Left lung (tissue), 10 donors: ENCODE results near the gene POLR3G. TPM values are rescaled to one million over a fixed set of nuclear protein-coding genes. Genes with fewer than 3 reads are reported as not detected.

Experiments used
- ATAC-seq: fragments of 200-7000 bp; cut with Tn5 transposase; one replicate; pipeline ENCODE4 v1.9.1; 2020; ENCODE audit warnings: moderate library complexity
- DNase-seq, 4 donors: peaks; one replicate each; pipeline ENCODE4 v3.0.0-alpha.2; 2013 to 2020
- H3K27ac ChIP-seq, 2 donors: fragments of 200-600 bp; sonication (generic) in 1 of 2; one replicate each; pipeline versions ENCODE4 v1.5.0 to v1.8.0; 2020 to 2021
- H3K27me3 ChIP-seq, 2 donors: fragments of 200-600 bp; sonication (generic) in 1 of 2; one replicate each; pipeline versions ENCODE4 v1.5.0 to v1.8.0; 2020 to 2021
- H3K36me3 ChIP-seq, 2 donors: fragments of 200-600 bp; sonication (generic) in 1 of 2; one replicate each; pipeline versions ENCODE4 v1.5.0 to v1.8.0; 2020 to 2021
- H3K4me1 ChIP-seq, 2 donors: fragments of 200-600 bp; one replicate each; pipeline ENCODE4 v1.8.0; 2021
- H3K4me3 ChIP-seq, 2 donors: fragments of 200-600 bp; sonication (generic) in 1 of 2; one replicate each; pipeline versions ENCODE4 v1.5.0 to v1.8.0; 2020 to 2021; ENCODE audit warnings: mild to moderate bottlenecking in 1 of 2
- H3K9me3 ChIP-seq, 2 donors: fragments of 200-600 bp; sonication (generic) in 1 of 2; one replicate each; pipeline versions ENCODE4 v1.5.0 to v1.8.0; 2020 to 2021
- CTCF ChIP-seq, 2 donors: fragments of 200-600 bp; sonication (generic) in 1 of 2; IDR thresholded peaks; one replicate each; pipeline versions ENCODE4 v1.5.0 to v1.8.0; 2021; ENCODE audit warnings: antibody characterized with exemption in 2 of 2
- intact Hi-C, 2 donors: fragments of 100-400 bp; cut with DNase I; formaldehyde crosslinking; loops; one replicate each; pipeline versions ENCODE4 v1.11.2 to v1.14.2; 2022
- polyA plus RNA-seq, 6 donors: library from polyadenylated mRNA; unstranded; fragments of 120-200 nt; gene quantifications; one replicate each; pipeline ENCODE4 v1.2.1, GENCODE V29; 2013; ENCODE audit not compliant: insufficient read length in 6 of 6
- total RNA-seq, 2 donors: library from RNA; stranded (reverse); fragmentation: NEBNext Ultra II Directional; extraction: Animal tissue kit (Norgen Biotek cat#: 25700); gene quantifications; one replicate each; pipeline ENCODE4 v1.2.1, GENCODE V29; 2021
- donor health status: DM: no; HTN: yes; CAD: no.
- donor health status: DM: no; HTN: no; CAD: no.

The POLR3G gene
- total and polyA plus RNA-seq, 8 donors, result 2.0 to 4.5 (median 3.5) TPM

DNA sequence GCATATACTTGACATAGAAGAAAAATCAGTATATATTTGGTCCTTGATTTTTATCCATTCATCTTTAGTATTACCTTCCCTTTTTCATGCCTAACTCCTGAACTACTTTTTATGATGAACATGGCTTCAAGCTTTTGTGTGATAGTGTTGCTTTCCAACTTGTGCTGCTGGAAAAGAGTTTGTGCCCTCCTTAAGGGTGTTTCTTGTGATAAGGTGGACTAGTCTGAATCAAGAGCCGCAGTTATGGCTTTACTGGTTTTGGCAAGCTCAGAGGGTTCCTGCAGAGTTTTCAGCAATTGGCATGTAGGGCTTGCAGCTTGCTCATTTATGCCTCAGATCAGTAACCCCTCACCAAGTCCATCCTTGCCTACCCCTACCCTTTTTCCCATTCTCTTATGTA is 20.5 kb downstream of the POLR3G start:
- no peaks in the 10 kb centered on the region for H3K9me3 ChIP-seq
- H3K27me3 ChIP-seq, result no peaks in the 10 kb centered on the region
- intact Hi-C loops, result no loop called here
- no peak for TF ChIP-seq CTCF (IDR thresholded peaks at IDR 0.05)
- H3K4me3 ChIP-seq, result no peak overlapping the region
- H3K27ac ChIP-seq, result no peak overlapping the region
- DNase-seq (no peak), ATAC-seq (no peak)
- no peaks in the 10 kb centered on the region for H3K4me1 ChIP-seq
- H3K36me3 ChIP-seq, result no peaks in the 10 kb centered on the region

DNA sequence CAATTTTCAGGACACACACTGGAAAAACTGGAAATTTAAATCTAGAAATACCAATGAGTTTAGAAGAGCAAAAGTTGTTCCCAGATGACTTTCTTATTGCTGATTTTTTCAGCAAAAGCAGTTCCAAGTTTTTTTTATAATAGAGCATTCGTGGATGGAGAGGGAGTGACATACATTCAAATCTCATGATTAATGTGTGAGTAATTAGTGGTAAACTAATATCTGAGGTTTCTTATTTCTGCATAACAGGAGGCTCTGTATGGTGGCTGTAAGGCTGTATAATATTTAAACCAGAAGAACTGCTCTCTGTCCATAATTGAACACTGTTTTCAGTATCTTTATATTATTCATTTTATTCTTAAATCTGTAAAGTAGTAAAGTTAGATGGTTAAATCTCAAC is 28.9 kb downstream of the POLR3G start:
- intact Hi-C loops, result no loop called here
- Histone ChIP-seq H3K4me1 (no peaks in the 10 kb centered on the region), H3K27me3 (no peaks in the 10 kb centered on the region), H3K4me3 (no peak overlapping the region), H3K27ac (no peak overlapping the region), H3K36me3 (no peaks in the 10 kb centered on the region), H3K9me3 (no peaks in the 10 kb centered on the region)
- DNase-seq, result no peak
- no peak for TF ChIP-seq CTCF (IDR thresholded peaks at IDR 0.05)
- ATAC-seq, result no peak

DNA sequence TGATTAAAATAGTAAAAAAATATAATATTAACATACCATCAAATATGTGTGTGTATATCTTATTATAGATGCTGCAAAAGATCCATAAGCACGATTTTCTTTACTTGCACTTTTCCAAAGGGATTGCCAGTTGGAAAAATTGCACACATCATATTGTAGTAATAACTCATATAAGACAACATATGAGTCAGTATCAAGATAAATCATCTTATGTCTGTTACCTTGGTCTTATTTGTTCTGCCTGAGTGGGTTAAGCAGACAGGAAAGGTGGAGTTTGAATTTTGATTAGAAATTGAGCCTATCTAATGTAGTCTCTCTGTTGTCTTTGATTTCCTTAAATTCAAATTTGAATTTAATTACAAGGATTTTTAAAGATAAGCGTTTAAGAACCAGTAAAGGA is 30.1 kb downstream of the POLR3G start:
- intact Hi-C loops, result no loop called here
- Histone ChIP-seq H3K27me3 (no peaks in the 10 kb centered on the region), H3K27ac (no peak overlapping the region), H3K4me3 (no peak overlapping the region), H3K4me1 (no peaks in the 10 kb centered on the region), H3K36me3 (no peaks in the 10 kb centered on the region), H3K9me3 (no peaks in the 10 kb centered on the region)
- no peak for ATAC-seq
- DNase-seq, result no peak
- no peak for TF ChIP-seq CTCF (IDR thresholded peaks at IDR 0.05)

DNA sequence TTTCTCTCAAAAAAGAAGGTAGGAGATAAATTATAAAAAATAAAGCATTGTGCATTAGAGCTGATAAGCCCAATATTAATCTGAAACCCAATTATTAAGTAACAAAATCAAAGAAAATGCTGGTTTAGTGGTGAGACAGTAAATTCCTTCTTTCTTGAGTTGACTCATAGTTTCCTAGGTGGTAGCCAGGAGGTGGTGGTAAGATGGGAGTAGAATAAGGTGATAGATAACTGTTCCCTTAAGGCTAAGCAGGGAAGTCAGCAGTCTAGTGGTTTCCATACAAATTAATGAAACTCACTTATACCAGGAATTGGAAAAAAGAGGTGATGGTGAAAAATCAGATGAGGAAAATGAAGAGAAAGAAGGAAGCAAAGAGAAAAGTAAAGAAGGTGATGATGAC is 31.6 kb downstream of the POLR3G start:
- Histone ChIP-seq H3K27ac (no peak overlapping the region), H3K9me3 (no peaks in the 10 kb centered on the region), H3K4me1 (no peaks in the 10 kb centered on the region), H3K27me3 (no peaks in the 10 kb centered on the region), H3K36me3 (no peaks in the 10 kb centered on the region), H3K4me3 (no peak overlapping the region)
- ATAC-seq (no peak), DNase-seq (no peak)
- intact Hi-C loops, result no loop called here
- no peak for TF ChIP-seq CTCF (IDR thresholded peaks at IDR 0.05)

DNA sequence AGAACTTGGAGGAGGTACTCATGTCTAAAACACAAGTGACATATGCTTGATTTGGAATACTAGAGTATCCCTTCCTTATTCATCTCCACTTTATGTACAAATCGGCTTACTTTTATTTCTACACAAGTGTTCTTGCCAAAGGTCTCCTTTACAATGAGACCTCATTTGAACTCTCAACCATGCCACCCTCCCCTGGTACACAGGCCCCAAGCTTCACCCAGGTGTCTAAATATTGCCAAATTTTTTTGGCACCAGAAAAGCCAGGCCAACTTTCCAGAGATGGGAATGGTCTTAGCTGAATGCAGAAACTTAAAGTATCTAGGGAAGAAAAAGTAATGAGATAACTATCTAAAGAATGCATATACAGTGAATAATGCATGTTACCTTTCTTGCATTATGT is 35.8 kb downstream of the POLR3G start:
- intact Hi-C loops, result no loop called here
- ATAC-seq (no peak), DNase-seq (no peak)
- no peak overlapping the region for H3K4me3 ChIP-seq
- H3K9me3 ChIP-seq, result no peaks in the 10 kb centered on the region
- H3K36me3 ChIP-seq, result no peaks in the 10 kb centered on the region
- H3K27me3 ChIP-seq, result no peaks in the 10 kb centered on the region
- H3K4me1 ChIP-seq, result no peaks in the 10 kb centered on the region
- TF ChIP-seq CTCF (IDR thresholded peaks at IDR 0.05), result no peak
- no peak overlapping the region for H3K27ac ChIP-seq
